SK-N-SH treated with all-trans-retinoic acid at 6 μM for 48 hours (cell line): ENCODE results near the gene ARHGAP26.

ENCODE experiments used
- ATAC-seq: fragments of 200-7000 bp; cut with Tn5 transposase; 3 replicates; pipeline ENCODE4 v1.9.1; 2020; ENCODE audit warnings: mild to moderate bottlenecking, moderate library complexity
- ARNTL ChIP-seq: fragments of 450-650 bp; formaldehyde crosslinking; IDR thresholded peaks from 2 replicates; pipeline ENCODE4 v1.5.0; 2020; ENCODE audit warnings: low read depth, mild to moderate bottlenecking, moderate library complexity, borderline replicate concordance
- CREB5 ChIP-seq: fragments of 250-450 bp; sonication (Bioruptor Pico); IDR thresholded peaks from 2 replicates; pipeline ENCODE4 v1.5.1; 2020; ENCODE audit warnings: low read depth, mild to moderate bottlenecking, moderate library complexity
- CSDC2 ChIP-seq: fragments of 250-450 bp; sonication (Bioruptor Pico); IDR thresholded peaks from 2 replicates; pipeline ENCODE4 v1.5.0; 2020; ENCODE audit warnings: mild to moderate bottlenecking, moderate library complexity
- CSRNP3 ChIP-seq: fragments of 250-450 bp; sonication (Bioruptor Pico); IDR thresholded peaks from 2 replicates; pipeline ENCODE4 v1.5.1; 2021; ENCODE audit warnings: mild to moderate bottlenecking, moderate library complexity
- ESRRG ChIP-seq: fragments of 250-450 bp; sonication (Bioruptor Pico); IDR thresholded peaks from 2 replicates; pipeline ENCODE4 v1.6.1; 2021; ENCODE audit warnings: mild to moderate bottlenecking
- GLIS3 ChIP-seq: fragments of 250-450 bp; sonication (Bioruptor Pico); IDR thresholded peaks from 2 replicates; pipeline ENCODE4 v1.5.0; 2020; ENCODE audit warnings: mild to moderate bottlenecking, moderate library complexity
- ISL1 ChIP-seq: fragments of 250-450 bp; sonication (Bioruptor Pico); IDR thresholded peaks from 2 replicates; pipeline ENCODE4 v2.1.2; 2022; ENCODE audit warnings: mild to moderate bottlenecking, moderate library complexity
- OSR1 ChIP-seq: fragments of 250-450 bp; sonication (Bioruptor Pico); IDR thresholded peaks from 2 replicates; pipeline ENCODE4 v1.8.0; 2022; ENCODE audit warnings: moderate library complexity, mild to moderate bottlenecking, inconsistent platforms
- POU6F1 ChIP-seq: fragments of 250-450 bp; sonication (Bioruptor Pico); IDR thresholded peaks from 2 replicates; pipeline ENCODE4 v1.8.0; 2021; ENCODE audit warnings: low read depth, mild to moderate bottlenecking, moderate library complexity, borderline replicate concordance
- PPARA ChIP-seq: fragments of 250-450 bp; sonication (Bioruptor Pico); IDR thresholded peaks from 2 replicates; pipeline ENCODE4 v1.5.0; 2020; ENCODE audit warnings: mild to moderate bottlenecking, borderline replicate concordance
- RARB ChIP-seq: fragments of 250-450 bp; sonication (Bioruptor Pico); IDR thresholded peaks from 2 replicates; pipeline ENCODE4 v1.8.0; 2021; ENCODE audit warnings: mild to moderate bottlenecking, moderate library complexity
- SNAI2 ChIP-seq: fragments of 250-450 bp; sonication (Bioruptor Pico); IDR thresholded peaks from 2 replicates; pipeline ENCODE4 v1.5.0; 2020; ENCODE audit warnings: mild to moderate bottlenecking, moderate library complexity
- TCF4 ChIP-seq: fragments of 250-450 bp; sonication (Bioruptor Pico); IDR thresholded peaks from 2 replicates; pipeline ENCODE4 v1.8.0; 2021; ENCODE audit warnings: mild to moderate bottlenecking, moderate library complexity, borderline replicate concordance
- TSHZ2 ChIP-seq: fragments of 250-450 bp; sonication (Bioruptor Pico); IDR thresholded peaks from 2 replicates; pipeline ENCODE4 v1.5.0; 2020; ENCODE audit warnings: mild to moderate bottlenecking, moderate library complexity
- ZC3H10 ChIP-seq: fragments of 250-450 bp; sonication (Bioruptor Pico); IDR thresholded peaks from 2 replicates; pipeline ENCODE4 v1.5.1; 2021; ENCODE audit warnings: mild to moderate bottlenecking, moderate library complexity
- ZFP3 ChIP-seq: fragments of 250-450 bp; sonication (Bioruptor Pico); IDR thresholded peaks from 2 replicates; pipeline ENCODE4 v1.5.0; 2020; ENCODE audit warnings: mild to moderate bottlenecking, moderate library complexity
- ZFP30 ChIP-seq: fragments of 450-650 bp; formaldehyde crosslinking; IDR thresholded peaks from 2 replicates; pipeline ENCODE4 v1.5.0; 2022; ENCODE audit warnings: mild to moderate bottlenecking, moderate library complexity
- ZNF565 ChIP-seq: fragments of 450-650 bp; formaldehyde crosslinking; conservative IDR thresholded peaks from 2 replicates; pipeline ENCODE4 v1.5.0; 2020; ENCODE audit warnings: low read depth, mild to moderate bottlenecking, moderate library complexity
- ZNF70 ChIP-seq: fragments of 450-650 bp; formaldehyde crosslinking; IDR thresholded peaks from 2 replicates; pipeline ENCODE4 v1.5.0; 2020; ENCODE audit warnings: mild to moderate bottlenecking, moderate library complexity
- ZNF8 ChIP-seq: fragments of 450-650 bp; formaldehyde crosslinking; IDR thresholded peaks from 2 replicates; pipeline ENCODE4 v1.5.0; 2020; ENCODE audit warnings: mild to moderate bottlenecking, moderate library complexity

The ARHGAP26 gene

GRCh38 chr5:142803428-142804125 lies 33.4 kb downstream of the ARHGAP26 start:
- no peak for ATAC-seq
- TF ChIP-seq CSDC2 (CRISPR knock-in tag) (no peak), ARNTL (CRISPR knock-in tag) (no peak), ZC3H10 (CRISPR knock-in tag) (no peak), CREB5 (no peak), TSHZ2 (CRISPR knock-in tag) (no peak), GLIS3 (no peak), PPARA (no peak), ESRRG (CRISPR knock-in tag) (no peak), OSR1 (CRISPR knock-in tag) (no peak), CSRNP3 (CRISPR knock-in tag) (no peak), ZNF8 (no peak)

- no peak for ATAC-seq
- TF ChIP-seq ZC3H10 (CRISPR knock-in tag) (no peak), SNAI2 (CRISPR knock-in tag) (no peak), PPARA (no peak), TCF4 (CRISPR knock-in tag) (no peak), ZNF565 (CRISPR knock-in tag) (no peak), ZNF8 (no peak), ISL1 (no peak), CREB5 (no peak), CSDC2 (CRISPR knock-in tag) (no peak), RARB (CRISPR knock-in tag) (no peak), ZNF70 (no peak), TSHZ2 (CRISPR knock-in tag) (no peak), ZFP30 (CRISPR knock-in tag) (no peak), ARNTL (CRISPR knock-in tag) (no peak), CSRNP3 (CRISPR knock-in tag) (no peak), ZFP3 (CRISPR knock-in tag) (no peak), ESRRG (CRISPR knock-in tag) (no peak), POU6F1 (no peak)
These were observed 35.2 kb downstream of the ARHGAP26 start for GRCh38 chr5:142805339-142805738.
